HEK293T (cell line): ENCODE results near the gene FBXL16.
A peak's percentile ranks its signal among the peaks of the same experiment; 100 is the strongest.

Experiments
- CTCF ChIA-PET: fragments of 350-600 bp; formaldehyde crosslinking; extraction: SDS; loops from one replicate; lab custom pipeline; 2021; ENCODE audit warnings: antibody characterized with exemption, inconsistent platforms; lab: Yijun Ruan, JAX
- POLR2A ChIA-PET: fragments of 350-600 bp; formaldehyde crosslinking; extraction: SDS; loops from one replicate; lab custom pipeline; 2020; ENCODE audit warnings: antibody characterized with exemption, inconsistent platforms; lab: Yijun Ruan, JAX
- DNase-seq: peaks from one replicate; pipeline ENCODE4 v3.0.0; 2012; ENCODE audit warnings: mixed read lengths; ENCODE audit errors: extremely low spot score
- ARNT ChIP-seq: fragments of 450-650 bp; IDR thresholded peaks from 2 replicates; pipeline ENCODE4 v1.6.1; 2017; ENCODE audit warnings: mild to moderate bottlenecking
- BHLHE40 ChIP-seq: fragments of 450-650 bp; IDR thresholded peaks from 2 replicates; pipeline ENCODE4 v1.6.1; 2016; ENCODE audit warnings: mild to moderate bottlenecking, moderate library complexity, borderline replicate concordance
- CTBP1 ChIP-seq: fragments of 450-650 bp; IDR thresholded peaks from 2 replicates; pipeline ENCODE4 v1.6.1; 2016; ENCODE audit warnings: borderline replicate concordance
- ELF4 ChIP-seq: fragments of 450-650 bp; IDR thresholded peaks from 2 replicates; pipeline ENCODE4 v1.6.1; 2017; ENCODE audit warnings: antibody characterized with exemption
- FOXK2 ChIP-seq: fragments of 450-650 bp; IDR thresholded peaks from 2 replicates; pipeline ENCODE4 v1.6.1; 2016; ENCODE audit warnings: mild to moderate bottlenecking
- HDGF ChIP-seq: fragments of 450-650 bp; IDR thresholded peaks from 2 replicates; pipeline ENCODE4 v1.6.1; 2017; ENCODE audit warnings: antibody characterized with exemption, borderline replicate concordance
- L3MBTL2 ChIP-seq: fragments of 450-650 bp; conservative IDR thresholded peaks from 2 replicates; pipeline ENCODE4 v1.6.1; 2016; ENCODE audit warnings: mild to moderate bottlenecking
- LEF1 ChIP-seq: fragments of 450-650 bp; IDR thresholded peaks from 2 replicates; pipeline ENCODE4 v1.6.1; 2017; ENCODE audit warnings: mild to moderate bottlenecking, borderline replicate concordance
- NFRKB ChIP-seq: fragments of 450-650 bp; IDR thresholded peaks from 2 replicates; pipeline ENCODE4 v1.6.1; 2016; ENCODE audit warnings: mild to moderate bottlenecking, moderate library complexity
- SP1 ChIP-seq: fragments of 450-650 bp; IDR thresholded peaks from 2 replicates; pipeline ENCODE4 v1.6.1; 2017
- SUZ12 ChIP-seq: fragments of 450-650 bp; IDR thresholded peaks from 2 replicates; pipeline ENCODE4 v1.6.1; 2016; ENCODE audit warnings: mild to moderate bottlenecking
- TARDBP ChIP-seq: fragments of 450-650 bp; IDR thresholded peaks from 2 replicates; pipeline ENCODE4 v1.6.1; 2016
- ZNF384 ChIP-seq: fragments of 450-650 bp; IDR thresholded peaks from 2 replicates; pipeline ENCODE4 v1.6.1; 2016
- TF ChIP-seq, protein P1 (sequence below): fragments of 450-650 bp; IDR thresholded peaks from 2 replicates; pipeline ENCODE4 v1.6.1; 2016

Gene FBXL16

DNA sequence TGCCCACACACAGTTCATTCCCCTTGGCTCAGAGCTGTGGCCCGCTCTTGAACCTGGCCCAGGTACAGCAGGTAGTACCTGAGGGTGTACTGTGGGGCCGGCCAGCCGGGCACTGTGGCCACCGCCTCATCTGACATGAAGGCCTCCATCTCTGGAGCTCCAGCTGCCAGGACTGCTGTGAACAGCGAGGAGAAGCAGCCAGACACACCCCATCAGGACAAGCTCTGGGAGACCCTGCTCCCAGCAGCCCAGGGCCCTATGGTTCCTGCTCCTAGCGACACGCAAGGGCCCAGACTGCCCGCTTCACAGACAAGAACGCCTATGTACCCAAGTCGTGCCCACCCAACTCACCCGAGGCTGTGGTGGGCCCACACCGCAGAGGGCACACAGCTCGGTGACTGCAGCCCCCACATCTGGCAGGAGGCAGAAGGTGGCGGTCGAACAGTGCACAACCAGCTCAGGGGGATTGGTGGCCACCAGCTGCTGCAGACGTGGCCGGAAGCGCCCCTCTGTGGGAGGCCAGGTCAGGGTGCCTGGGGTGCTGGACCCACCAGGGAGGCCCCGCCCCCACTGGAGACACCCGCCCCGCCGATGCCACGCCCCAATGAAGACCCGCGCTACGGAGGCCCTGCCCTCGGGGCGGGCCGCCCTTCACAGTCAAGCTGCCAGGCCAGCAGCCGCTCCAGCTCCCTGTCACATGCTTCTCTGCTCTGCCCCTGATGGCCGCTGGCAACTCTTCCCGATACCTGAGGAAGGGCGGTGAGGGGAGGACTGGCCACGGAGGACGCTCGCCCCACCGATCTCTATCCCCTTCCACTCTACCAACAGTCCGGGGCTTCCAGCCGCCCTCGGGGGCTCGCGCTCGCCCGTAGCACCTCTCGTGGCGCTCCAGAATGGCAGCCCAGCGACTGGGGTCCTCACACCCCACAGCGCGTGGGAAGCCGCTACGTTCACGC lies 26.5 kb downstream of the FBXL16 start:
- ChIA-PET POLR2A (interaction anchor here (0.7 to 2.9 kb wide), 5 partner anchors 10 to 30 kb away, joined by 3 to 16 read pairs (median 9); partner anchors contain the start of genes RHOT2, WDR24 and WDR90), CTCF (interaction anchor here (0.7 to 1.4 kb wide), 2 partner anchors 15 to 19 kb away, joined by 5 to 9 read pairs; no protein-coding TSS in a partner anchor)
- DNase-seq = peak; percentile 50
- no peak for TF ChIP-seq BHLHE40
- TF ChIP-seq LEF1 = no peak
- no peak for TF ChIP-seq TARDBP
- TF ChIP-seq L3MBTL2 = no peak
- TF ChIP-seq ZNF384 = no peak
- no peak for TF ChIP-seq NFRKB
- TF ChIP-seq ELF4 = no peak
- TF ChIP-seq CTBP1 = no peak
- no peak for TF ChIP-seq ARNT
- TF ChIP-seq SP1 = no peak
- TF ChIP-seq FOXK2 = no peak
- TF ChIP-seq SUZ12 = no peak

DNA sequence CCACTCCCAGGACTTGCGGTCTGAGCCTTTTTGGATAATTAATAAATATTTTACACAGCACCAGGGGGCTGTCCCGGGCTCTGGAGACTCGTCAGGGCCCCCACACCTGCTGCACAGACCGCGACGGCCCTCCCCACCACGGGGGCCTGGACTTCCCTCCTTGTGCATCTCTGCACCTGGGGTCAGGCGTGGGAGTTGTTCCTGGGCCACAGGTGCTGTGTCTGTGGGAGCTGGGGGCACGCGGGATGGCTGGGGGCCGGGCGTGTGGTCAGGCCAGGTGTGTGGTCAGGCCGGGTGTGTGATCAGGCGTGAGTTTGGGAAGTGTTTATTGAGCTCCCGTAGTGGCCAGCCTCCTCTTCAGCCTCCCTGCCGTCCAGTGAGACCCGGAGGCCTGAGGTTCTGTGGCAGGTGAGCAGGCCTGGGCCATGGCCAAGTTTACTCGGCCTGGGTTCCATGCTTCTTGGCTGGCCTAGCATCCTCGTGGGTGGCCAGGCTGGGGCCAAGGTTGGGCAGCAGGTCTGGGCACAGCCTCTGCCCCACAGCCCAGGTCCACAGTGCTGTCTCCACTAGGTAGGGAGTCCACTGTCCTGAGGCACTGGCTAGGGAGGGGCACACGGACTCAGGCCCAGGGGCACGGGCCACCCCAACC lies 27.3 kb downstream of the FBXL16 start:
- no peak for DNase-seq
- TF ChIP-seq SP1 = no peak
- no peak for TF ChIP-seq TARDBP
- TF ChIP-seq BHLHE40 = no peak
- no peak for TF ChIP-seq LEF1
- ChIA-PET CTCF (interaction anchor here (0.7 to 1.4 kb wide), 2 partner anchors 15 to 18 kb away, joined by 5 to 9 read pairs; no protein-coding TSS in a partner anchor), POLR2A (interaction anchor here (1.9 to 2.9 kb wide), 3 partner anchors 9 to 30 kb away, joined by 9 to 16 read pairs (median 11); partner anchors contain the start of genes WDR24 and WDR90)

GRCh38 chr16:677316-678190 lies 28.0 kb downstream of the FBXL16 start:
- CTCF ChIA-PET = no interaction called here

DNA sequence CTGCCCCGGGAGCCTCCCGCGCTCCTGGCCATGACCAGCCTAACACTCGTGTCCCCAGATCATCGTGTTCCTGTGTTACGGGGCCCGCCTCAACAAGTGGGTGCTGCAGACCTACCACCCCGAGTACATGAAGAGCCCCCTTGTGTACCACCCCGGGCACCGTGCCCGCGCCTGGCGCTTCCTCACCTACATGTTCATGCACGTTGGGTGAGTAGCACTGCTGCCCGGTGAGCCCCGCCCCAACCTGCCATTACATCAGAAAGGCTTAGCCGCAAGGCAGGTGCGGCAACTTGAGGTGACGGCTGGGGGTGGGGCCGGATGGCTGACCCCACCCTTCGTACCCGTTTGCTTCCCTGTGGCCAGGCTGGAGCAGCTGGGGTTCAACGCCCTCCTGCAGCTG lies 28.7 kb downstream of the FBXL16 start:
- ChIA-PET CTCF (no interaction called here), POLR2A (interaction anchor here (2.2 kb wide), 1 partner anchor 18 kb away, joined by 6 read pairs; no protein-coding TSS in a partner anchor)
- no peak for TF ChIP-seq HDGF
- TF ChIP-seq BHLHE40 = no peak
- TF ChIP-seq, protein P1, sequence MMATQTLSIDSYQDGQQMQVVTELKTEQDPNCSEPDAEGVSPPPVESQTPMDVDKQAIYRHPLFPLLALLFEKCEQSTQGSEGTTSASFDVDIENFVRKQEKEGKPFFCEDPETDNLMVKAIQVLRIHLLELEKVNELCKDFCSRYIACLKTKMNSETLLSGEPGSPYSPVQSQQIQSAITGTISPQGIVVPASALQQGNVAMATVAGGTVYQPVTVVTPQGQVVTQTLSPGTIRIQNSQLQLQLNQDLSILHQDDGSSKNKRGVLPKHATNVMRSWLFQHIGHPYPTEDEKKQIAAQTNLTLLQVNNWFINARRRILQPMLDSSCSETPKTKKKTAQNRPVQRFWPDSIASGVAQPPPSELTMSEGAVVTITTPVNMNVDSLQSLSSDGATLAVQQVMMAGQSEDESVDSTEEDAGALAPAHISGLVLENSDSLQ = no peak
- no peak for TF ChIP-seq ZNF384
- no peak for TF ChIP-seq SUZ12
- no peak for TF ChIP-seq ELF4
- no peak for DNase-seq

More at GRCh38 chr16:677316-678190, 28.0 kb downstream of the FBXL16 start:
- DNase-seq = no peak
- POLR2A ChIA-PET = interaction anchor here (1.9 to 2.9 kb wide), 2 partner anchors 12 to 29 kb away, joined by 11 to 16 read pairs; partner anchors contain the start of genes WDR24 and WDR90
- TF ChIP-seq CTBP1 = no peak
- no peak for TF ChIP-seq SP1
- TF ChIP-seq FOXK2 = no peak
- no peak for TF ChIP-seq LEF1
- TF ChIP-seq NFRKB = no peak

DNA sequence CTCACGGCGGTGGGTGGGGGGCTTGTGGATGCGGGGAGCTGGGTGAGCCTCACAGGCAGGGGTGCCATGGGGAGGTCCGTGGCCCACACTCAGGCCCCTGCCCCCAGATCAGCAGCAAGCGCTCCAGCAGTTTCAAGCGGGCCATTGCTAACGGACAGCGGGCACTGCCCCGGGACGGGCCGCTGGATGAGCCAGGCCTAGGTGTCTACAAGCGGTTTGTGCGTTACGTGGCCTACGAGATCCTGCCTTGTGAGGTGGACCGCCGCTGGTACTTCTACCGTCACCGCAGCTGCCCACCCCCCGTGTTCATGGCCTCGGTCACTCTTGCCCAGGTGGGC lies 29.1 kb downstream of the FBXL16 start:
- no peak for DNase-seq
- ChIA-PET POLR2A (interaction anchor here (2.2 kb wide), 1 partner anchor 17 kb away, joined by 6 read pairs; no protein-coding TSS in a partner anchor), CTCF (interaction anchor here (1.2 kb wide), 1 partner anchor 28 kb away, joined by 4 read pairs; the partner anchor contains the start of gene WDR90)

More for the DNA sequence above, 29.1 kb downstream of the FBXL16 start:
- no peak for TF ChIP-seq SP1
- no peak for TF ChIP-seq SUZ12
- TF ChIP-seq TARDBP = no peak
- TF ChIP-seq, protein P1 = no peak
- no peak for TF ChIP-seq HDGF
- TF ChIP-seq ELF4 = no peak
- no peak for TF ChIP-seq CTBP1
